Smooth muscle cell (in vitro differentiated cells): ENCODE results near the gene MIDN. TPM values are rescaled to one million over a fixed set of nuclear protein-coding genes. Genes with fewer than 3 reads are reported as not detected.

Source experiments
- DNase-seq: peaks from one replicate; lab custom pipeline; 2025; ENCODE audit not compliant: unreplicated experiment; lab: John Stamatoyannopoulos, UW
- H2AFZ ChIP-seq: fragments of 200-600 bp; sonication (generic); 2 replicates; pipeline ENCODE4 v1.6.0; 2016; ENCODE audit warnings: antibody characterized with exemption, low read depth, mild to moderate bottlenecking
- H3F3A ChIP-seq: fragments of 200-600 bp; sonication (generic); 2 replicates; pipeline ENCODE4 v1.6.0; 2017; ENCODE audit warnings: antibody characterized with exemption, low read depth
- H3K27ac ChIP-seq: fragments of 200-600 bp; sonication (generic); 2 replicates; pipeline ENCODE4 v1.5.1; 2016; ENCODE audit warnings: low read depth, mild to moderate bottlenecking
- H3K27me3 ChIP-seq: fragments of 200-600 bp; sonication (generic); 2 replicates; pipeline ENCODE4 v1.6.1; 2016; ENCODE audit warnings: low read depth, mild to moderate bottlenecking
- H3K36me3 ChIP-seq: fragments of 200-600 bp; sonication (generic); 2 replicates; pipeline ENCODE4 v1.5.1; 2016; ENCODE audit warnings: low read depth
- H3K4me1 ChIP-seq: fragments of 200-600 bp; sonication (generic); 2 replicates; pipeline ENCODE4 v1.5.1; 2016; ENCODE audit warnings: low read depth
- H3K4me2 ChIP-seq: fragments of 200-600 bp; sonication (generic); 2 replicates; pipeline ENCODE4 v1.6.0; 2016; ENCODE audit warnings: mild to moderate bottlenecking
- H3K4me3 ChIP-seq: fragments of 200-600 bp; sonication (generic); 2 replicates; pipeline ENCODE4 v1.5.1; 2016; ENCODE audit warnings: mild to moderate bottlenecking
- H3K79me2 ChIP-seq: fragments of 200-600 bp; sonication (generic); 2 replicates; pipeline ENCODE4 v1.6.0; 2016; ENCODE audit warnings: low read depth, mild to moderate bottlenecking
- H3K9ac ChIP-seq: fragments of 200-600 bp; sonication (generic); 2 replicates; pipeline ENCODE4 v1.6.0; 2016; ENCODE audit warnings: low read depth
- H3K9me3 ChIP-seq: fragments of 200-600 bp; sonication (generic); replicated peaks from 2 replicates; pipeline ENCODE4 v1.5.1; 2016; ENCODE audit warnings: low read depth
- H4K20me1 ChIP-seq: fragments of 200-600 bp; sonication (generic); 2 replicates; pipeline ENCODE4 v1.6.0; 2016; ENCODE audit warnings: low read depth
- CTCF ChIP-seq: fragments of 200-600 bp; sonication (generic); IDR thresholded peaks from 2 replicates; pipeline ENCODE4 v1.5.1; 2017; ENCODE audit warnings: borderline replicate concordance, mild to moderate bottlenecking, antibody characterized with exemption; ENCODE audit not compliant: insufficient read depth, poor library complexity, severe bottlenecking
- WGBS: methylation state at CpG from one replicate; pipeline ENCODE4 v1.1.7; 2016; ENCODE audit warnings: low lambda C conversion rate; 5-methylcytosine and 5-hydroxymethylcytosine counted together
- polyA plus RNA-seq: library from polyadenylated mRNA; unstranded; fragments of >200 nt; fragmentation: Nextera tagmentation; extraction: Ambion mirVana; gene quantifications from 2 replicates; pipeline ENCODE4 v1.2.1, GENCODE V29; 2016
- total RNA-seq: library from RNA; depleted of rRNA; stranded (reverse); fragments of >200 nt; gene quantifications from 2 replicates; pipeline ENCODE4 v1.2.3, GENCODE V29; 2014

The MIDN gene
- total and polyA plus RNA-seq, 2 experiments from 2014 or later, result 58.5 to 65.3 TPM

- no peaks in the 10 kb centered on the region for H3K9me3 ChIP-seq
- H3K79me2 ChIP-seq, result peaks cover 78% of the 10 kb centered on the region
- peaks cover 86% of the 10 kb centered on the region for H4K20me1 ChIP-seq
- peak overlapping the region; percentile 99 for H3K4me2 ChIP-seq
- H3K4me3 ChIP-seq, result peak overlapping the region; percentile 99
- peak overlapping the region; percentile 97 for H3K27ac ChIP-seq
- no peak for TF ChIP-seq CTCF
- H3F3A ChIP-seq, result peaks cover 58% of the 10 kb centered on the region
- no peaks in the 10 kb centered on the region for H3K36me3 ChIP-seq
- peak overlapping the region; percentile 86 for H3K9ac ChIP-seq
- DNase-seq, result no peak
- 30% methylated on average over 11 of the region's 23 CpGs for WGBS
- peaks cover 13% of the 10 kb centered on the region for H3K4me1 ChIP-seq
- H2AFZ ChIP-seq, result no peak overlapping the region
- no peaks in the 10 kb centered on the region for H3K27me3 ChIP-seq
These were observed 5.2 kb downstream of the MIDN start for GRCh38 chr19:1253514-1254080.

GRCh38 chr19:1254081-1254527 lies 5.7 kb downstream of the MIDN start:
- Histone ChIP-seq H3K79me2 (peaks cover 78% of the 10 kb centered on the region), H3K36me3 (no peaks in the 10 kb centered on the region), H3K27me3 (no peaks in the 10 kb centered on the region), H3K27ac (peak overlapping the region; percentile 97), H2AFZ (no peak overlapping the region), H3K9ac (peak overlapping the region; percentile 86), H3F3A (peaks cover 62% of the 10 kb centered on the region), H3K9me3 (no peaks in the 10 kb centered on the region), H3K4me2 (peak overlapping the region; percentile 99), H4K20me1 (peaks cover 91% of the 10 kb centered on the region), H3K4me1 (peaks cover 13% of the 10 kb centered on the region), H3K4me3 (peak overlapping the region; percentile 99)
- no peak for DNase-seq
- WGBS, result 96% methylated on average over 19 of the region's 37 CpGs
- no peak for TF ChIP-seq CTCF

- H3K4me2 ChIP-seq, result no peak overlapping the region
- H4K20me1 ChIP-seq, result peaks cover 95% of the 10 kb centered on the region
- no peak overlapping the region for H3K9ac ChIP-seq
These were observed 6.3 kb downstream of the MIDN start for GRCh38 chr19:1254530-1255185.

More at GRCh38 chr19:1254530-1255185, 6.3 kb downstream of the MIDN start:
- 97% methylated on average over 20 of the region's 20 CpGs for WGBS
- Histone ChIP-seq H3K79me2 (peaks cover 78% of the 10 kb centered on the region), H2AFZ (no peak overlapping the region), H3F3A (peaks cover 63% of the 10 kb centered on the region), H3K4me3 (no peak overlapping the region), H3K27me3 (no peaks in the 10 kb centered on the region), H3K36me3 (no peaks in the 10 kb centered on the region), H3K27ac (peak overlapping the region; percentile 97), H3K4me1 (peaks cover 13% of the 10 kb centered on the region), H3K9me3 (no peaks in the 10 kb centered on the region)
- no peak for TF ChIP-seq CTCF
- DNase-seq, result no peak
